ENCODE results near the gene AKAP13.

GRCh38 chr15:85541744-85542143, 161.3 kb downstream of the AKAP13 start:
- TF ChIP-seq CTCF (IDR thresholded peaks at IDR 0.05) (no peak), POLR2A (IDR thresholded peaks at IDR 0.05) (no peak), EP300 (IDR thresholded peaks at IDR 0.05) (no peak), POLR2AphosphoS5 (IDR thresholded peaks at IDR 0.05) (no peak)
